Mononuclear cell (primary cell): ENCODE data around the gene SYTL3. TPM values are rescaled to one million over a fixed set of nuclear protein-coding genes. Genes with fewer than 3 reads are reported as not detected.
A peak's percentile ranks its signal among the peaks of the same experiment; 100 is the strongest.
"Not testable (repeated sequence)": the region's sequence is repeated elsewhere in the genome, so short reads cannot be mapped to it uniquely, and the experiment has no call there.

Source experiments
- H3K27me3 ChIP-seq: 2 replicates; pipeline ENCODE4 v1.6.0; 2011; ENCODE audit warnings: low read length, control low read depth; ENCODE audit not compliant: insufficient read depth
- H3K4me1 ChIP-seq: 2 replicates; pipeline ENCODE4 v1.5.1; 2011; ENCODE audit warnings: mild to moderate bottlenecking, low read length, control low read depth; ENCODE audit not compliant: insufficient read depth
- H3K4me3 ChIP-seq: 2 replicates; pipeline ENCODE4 v1.5.1; 2011; ENCODE audit warnings: mild to moderate bottlenecking, low read length, moderate library complexity
- H3K9me3 ChIP-seq: 2 replicates; pipeline ENCODE4 v1.5.1; 2011; ENCODE audit warnings: low read depth, mild to moderate bottlenecking, control low read depth, low read length
- total RNA-seq: library from RNA; depleted of rRNA; stranded (reverse); fragments of >200 nt; gene quantifications from one replicate; pipeline ENCODE4 v1.2.3, GENCODE V29; 2012

SYTL3 gene
- total RNA-seq, 1 donor, result 35.7 TPM

- Histone ChIP-seq H3K27me3 (no peaks in the 10 kb centered on the region), H3K9me3 (no peaks in the 10 kb centered on the region)
Observed at GRCh38 chr6:158645064-158646022, 4.5 kb upstream of the SYTL3 start.

GRCh38 chr6:158646023-158646910 is 3.6 kb upstream of the SYTL3 start:
- H3K9me3 ChIP-seq, result no peaks in the 10 kb centered on the region
- H3K4me1 ChIP-seq, result peaks cover 55% of the 10 kb centered on the region
- no peak overlapping the region for H3K4me3 ChIP-seq
- H3K27me3 ChIP-seq, result no peaks in the 10 kb centered on the region

More at GRCh38 chr6:158645064-158646022, 4.5 kb upstream of the SYTL3 start:
- peaks cover 55% of the 10 kb centered on the region for H3K4me1 ChIP-seq
- H3K4me3 ChIP-seq, result peak overlapping the region; percentile 98

- H3K4me3 ChIP-seq, result no peak overlapping the region
- no peaks in the 10 kb centered on the region for H3K27me3 ChIP-seq
- H3K4me1 ChIP-seq, result peaks cover 50% of the 10 kb centered on the region
- no peaks in the 10 kb centered on the region for H3K9me3 ChIP-seq
Observed at GRCh38 chr6:158647501-158647900, 2.4 kb upstream of the SYTL3 start.

GRCh38 chr6:158648682-158649131 is 1.1 kb upstream of the SYTL3 start:
- no peak overlapping the region for H3K4me3 ChIP-seq
- no peaks in the 10 kb centered on the region for H3K9me3 ChIP-seq
- H3K4me1 ChIP-seq, result peaks cover 53% of the 10 kb centered on the region
- H3K27me3 ChIP-seq, result no peaks in the 10 kb centered on the region

- peaks cover 72% of the 10 kb centered on the region for H3K4me1 ChIP-seq
- not testable (repeated sequence) for H3K9me3 ChIP-seq, H3K4me3 ChIP-seq, H3K27me3 ChIP-seq
Observed at GRCh38 chr6:158651981-158652737, 2.3 kb downstream of the SYTL3 start.

- no peak overlapping the region for H3K4me3 ChIP-seq
- H3K9me3 ChIP-seq, result no peaks in the 10 kb centered on the region
- H3K4me1 ChIP-seq, result peaks cover 70% of the 10 kb centered on the region
- H3K27me3 ChIP-seq, result no peaks in the 10 kb centered on the region
Observed at GRCh38 chr6:158653577-158654354, 3.9 kb downstream of the SYTL3 start.

GRCh38 chr6:158654498-158654897 is 4.6 kb downstream of the SYTL3 start:
- H3K4me3 ChIP-seq, result no peak overlapping the region
- H3K4me1 ChIP-seq, result peaks cover 63% of the 10 kb centered on the region
- H3K27me3 ChIP-seq, result no peaks in the 10 kb centered on the region
- H3K9me3 ChIP-seq, result no peaks in the 10 kb centered on the region

- Histone ChIP-seq H3K4me3 (no peak overlapping the region), H3K4me1 (peaks cover 61% of the 10 kb centered on the region), H3K27me3 (no peaks in the 10 kb centered on the region), H3K9me3 (no peaks in the 10 kb centered on the region)
Observed at GRCh38 chr6:158654960-158655489, 5.2 kb downstream of the SYTL3 start.

- Histone ChIP-seq H3K4me3 (no peak overlapping the region), H3K9me3 (no peaks in the 10 kb centered on the region), H3K27me3 (no peaks in the 10 kb centered on the region), H3K4me1 (peaks cover 63% of the 10 kb centered on the region)
Observed at GRCh38 chr6:158655569-158656450, 6.0 kb downstream of the SYTL3 start.

GRCh38 chr6:158656986-158657385 is 7.1 kb downstream of the SYTL3 start:
- H3K4me1 ChIP-seq, result peaks cover 67% of the 10 kb centered on the region
- not testable (repeated sequence) for H3K4me3 ChIP-seq, H3K27me3 ChIP-seq, H3K9me3 ChIP-seq

- no peak overlapping the region for H3K4me3 ChIP-seq
Observed at GRCh38 chr6:158660333-158660754, 10.5 kb downstream of the SYTL3 start.

GRCh38 chr6:158661156-158661685 is 11.4 kb downstream of the SYTL3 start:
- Histone ChIP-seq H3K4me3 (no peak overlapping the region), H3K27me3 (no peaks in the 10 kb centered on the region), H3K4me1 (peaks cover 64% of the 10 kb centered on the region)

More at GRCh38 chr6:158660333-158660754, 10.5 kb downstream of the SYTL3 start:
- Histone ChIP-seq H3K4me1 (peaks cover 64% of the 10 kb centered on the region), H3K9me3 (no peaks in the 10 kb centered on the region), H3K27me3 (no peaks in the 10 kb centered on the region)

GRCh38 chr6:158662607-158662953 is 12.7 kb downstream of the SYTL3 start:
- Histone ChIP-seq H3K9me3 (no peaks in the 10 kb centered on the region), H3K4me3 (no peak overlapping the region), H3K4me1 (peaks cover 72% of the 10 kb centered on the region), H3K27me3 (no peaks in the 10 kb centered on the region)

More at GRCh38 chr6:158661156-158661685, 11.4 kb downstream of the SYTL3 start:
- no peaks in the 10 kb centered on the region for H3K9me3 ChIP-seq
